ENCODE data around the gene STRA6. TPM values are rescaled to one million over a fixed set of nuclear protein-coding genes. Genes with fewer than 3 reads are reported as not detected.
A peak's percentile ranks its signal among the peaks of the same experiment; 100 is the strongest.

Gene STRA6
- total and polyA plus RNA-seq, 2 of the 8 experiments (the other 6 are each of a cell fraction or from before 2014, with no cell fraction given), result 9.3 to 14.5 TPM

DNA sequence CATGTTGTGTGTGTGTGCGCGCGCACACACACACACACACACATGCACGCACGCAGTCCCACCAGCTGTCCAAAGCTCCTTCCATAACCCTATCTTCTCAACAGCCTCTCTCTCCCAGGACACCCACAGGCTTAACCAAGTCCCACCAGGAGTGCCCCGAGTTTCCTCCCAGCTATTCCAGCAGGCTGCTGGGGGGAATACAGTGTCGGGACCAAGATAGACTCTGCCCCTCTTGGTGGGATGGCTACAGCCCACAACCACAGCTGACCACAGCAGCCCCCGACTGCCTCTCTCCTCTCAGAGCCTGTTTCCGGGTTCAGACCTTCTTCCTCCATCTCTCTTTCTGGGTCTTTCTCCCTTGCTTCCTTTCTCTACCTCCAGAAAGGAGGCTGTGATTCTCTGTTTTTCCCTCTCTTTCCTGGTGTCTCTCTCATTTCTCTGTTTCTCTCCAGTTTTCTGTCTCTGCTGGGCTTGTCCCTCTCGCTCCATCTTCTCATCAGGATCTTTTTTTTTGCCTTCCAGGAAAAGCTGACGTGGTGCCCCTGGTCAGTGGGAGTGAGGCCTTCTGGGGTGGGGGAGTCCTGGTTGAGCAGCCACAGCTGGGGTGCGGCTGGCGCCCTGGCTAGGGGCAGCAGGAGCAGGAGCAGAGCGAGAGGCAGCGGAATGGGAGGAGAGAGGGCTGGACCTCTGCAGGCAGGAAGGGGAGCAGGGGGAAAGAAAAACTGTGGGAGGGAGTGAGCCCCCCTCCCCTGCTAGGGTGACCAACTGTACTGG lies 32.3 kb downstream of the STRA6 start:
- Histone ChIP-seq H3K27ac (ENCODE audit: low read depth, low read length) (no peak overlapping the region), H3K14ac (ENCODE audit: insufficient read length) (no peak overlapping the region), H4K8ac (ENCODE audit: extremely low read depth, insufficient read depth, low read length) (peak overlapping the region; percentile 42), H4K5ac (ENCODE audit: insufficient read length, low read depth, low read length) (no peak overlapping the region), H4K91ac (replicated peaks; ENCODE audit: insufficient read length, low read length) (no peak overlapping the region), H3K36me3 (ENCODE audit: control insufficient read depth in 2 of 4, insufficient read depth in 4 of 4, low read length in 3 of 4) (no peaks in the 10 kb centered on the region), H3K4me1 (replicated peaks in 1 of 4; ENCODE audit: control insufficient read depth in 3 of 4, insufficient read depth in 4 of 4, low read length in 3 of 4) (peaks cover 0 to 14% (median 11%) of the 10 kb centered on the region in 4 experiments; a peak in 5 of 7 replicates), H3K27me3 (replicated peaks in 1 of 4; ENCODE audit: control insufficient read depth in 3 of 4, extremely low read depth in 1 of 4, insufficient read depth in 3 of 4, low read length in 3 of 4) (no peaks in the 10 kb centered on the region; a peak in 2 of 7 replicates), H2BK5ac (ENCODE audit: low read depth, low read length) (no peak overlapping the region), H3K4me3 (ENCODE audit: extremely low read depth in 1 of 4, insufficient read depth in 2 of 4, low read depth in 3 of 4, low read length in 4 of 4) (no peak overlapping the region), H3K79me2 (ENCODE audit: control insufficient read depth in 1 of 2, insufficient read depth in 2 of 2, low read length in 2 of 2) (no peaks in the 10 kb centered on the region), H2BK12ac (ENCODE audit: low read depth, low read length) (no peak overlapping the region), H3K23ac (ENCODE audit: insufficient read length) (no peak overlapping the region), H3K79me1 (ENCODE audit: low read depth, low read length) (no peaks in the 10 kb centered on the region), H2AK5ac (ENCODE audit: low read depth, low read length) (no peak overlapping the region), H4K20me1 (replicated peaks in 1 of 2; ENCODE audit: control insufficient read depth in 1 of 2, insufficient read depth in 2 of 2, low read length in 2 of 2) (no peaks in the 10 kb centered on the region), H3K4ac (replicated peaks; ENCODE audit: insufficient read length, low read depth, low read length) (no peak overlapping the region), H2AFZ (ENCODE audit: low read length) (no peak overlapping the region), H3K56ac (replicated peaks; ENCODE audit: insufficient read length, low read depth, low read length) (no peak overlapping the region), H3K9ac (replicated peaks in 1 of 4; ENCODE audit: extremely low read depth in 1 of 4, low read depth in 3 of 4, low read length in 3 of 4) (no peak overlapping the region), H3K9me3 (ENCODE audit: insufficient read depth in 2 of 2, low read depth in 1 of 2, low read length in 1 of 2) (no peaks in the 10 kb centered on the region), H3K4me2 (ENCODE audit: insufficient read depth in 1 of 2, low read depth in 2 of 2, low read length in 2 of 2) (no peak overlapping the region), H3K23me2 (ENCODE audit: low read depth, low read length) (peaks cover 2% of the 10 kb centered on the region; the same call in 1 of the 2 replicates), H2BK120ac (replicated peaks; ENCODE audit: low read depth, low read length) (no peak overlapping the region), H2BK20ac (ENCODE audit: low read length) (no peak overlapping the region), H3K18ac (ENCODE audit: extremely low read depth, low read length) (no peak overlapping the region), H2BK15ac (ENCODE audit: low read length) (no peak overlapping the region)
- ChIA-PET POLR2A (ENCODE audit: partially characterized antibody) (interaction anchor here (0.6 to 2.7 kb wide), 4 partner anchors 15 to 138 kb away, joined by 3 to 8 read pairs (median 3); no protein-coding TSS in a partner anchor), CTCF (ENCODE audit: partially characterized antibody) (interaction anchor here (0.6 to 2.2 kb wide), 8 partner anchors 8 to 139 kb away, joined by 3 to 6 read pairs (median 4); no protein-coding TSS in a partner anchor)
- DNase-seq (ENCODE audit: low read depth in 1 of 2, low spot score in 2 of 2), result no peak
- TF ChIP-seq BRCA1 (IDR thresholded peaks at IDR 0.05; ENCODE audit: low read depth, low read length) (no peak), SIRT6 (IDR thresholded peaks at IDR 0.05; ENCODE audit: low read length) (no peak), RFX5 (IDR thresholded peaks at IDR 0.05; ENCODE audit: borderline replicate concordance, low read depth, low read length) (no peak), FOSL1 (IDR thresholded peaks at IDR 0.05; ENCODE audit: insufficient read depth, low read depth, low read length) (no peak), TAF1 (IDR thresholded peaks at IDR 0.05; ENCODE audit: low read depth, low read length) (no peak), TEAD4 (IDR thresholded peaks at IDR 0.05; ENCODE audit: low read depth, low read length) (no peak), GABPA (IDR thresholded peaks at IDR 0.05; ENCODE audit: borderline replicate concordance, insufficient read depth, low read length) (no peak), PHF8 (conservative IDR thresholded peaks at IDR 0.05; ENCODE audit: low read depth, low read length) (no peak), NRF1 (IDR thresholded peaks at IDR 0.05; ENCODE audit: low read depth, low read length) (no peak)
- FAIRE-seq, result no peak
- 74% methylated on average over 12 of the region's 15 CpGs; no CpG with 5 or more reads in 1 of the 2 experiments for WGBS, 2 experiments (ENCODE audit: extremely low coverage in 1 of 2, insufficient coverage in 1 of 2, insufficient read length in 1 of 2, insufficient replicate concordance in 2 of 2, low coverage in 1 of 2, low lambda C conversion rate in 2 of 2, missing lambda C conversion rate in 1 of 2)

Data from H1 (cell line).